Uterus (tissue), 4 donors: ENCODE results near the gene PCED1B. TPM values are rescaled to one million over a fixed set of nuclear protein-coding genes. Genes with fewer than 3 reads are reported as not detected.

ENCODE experiments used
- DNase-seq, 2 donors: peaks; one replicate each; pipeline ENCODE4 v3.0.0-alpha.2; 2019 to 2020
- H3K27ac ChIP-seq, 2 donors: fragments of 200-600 bp; sonication (generic); 1 replicate in 1 of 2; 2 replicates in 1 of 2; pipeline ENCODE4 v1.5.1; 2016 to 2018
- H3K27me3 ChIP-seq, 2 donors: fragments of 200-600 bp; sonication (generic); one replicate each; pipeline ENCODE4 v1.5.1; 2018 to 2019; ENCODE audit warnings: control low read depth in 1 of 2
- H3K36me3 ChIP-seq, 2 donors: fragments of 200-600 bp; sonication (generic); one replicate each; pipeline ENCODE4 v1.5.1; 2019; ENCODE audit warnings: control low read depth in 1 of 2
- H3K4me1 ChIP-seq, 2 donors: fragments of 200-600 bp; sonication (generic); one replicate each; pipeline ENCODE4 v1.5.1; 2018 to 2019; ENCODE audit warnings: control low read depth in 1 of 2
- H3K4me3 ChIP-seq, 2 donors: fragments of 200-600 bp; sonication (generic); 1 replicate in 1 of 2; 2 replicates in 1 of 2; pipeline ENCODE4 v1.5.1; 2018 to 2019; ENCODE audit warnings: mild to moderate bottlenecking in 1 of 2
- H3K9me3 ChIP-seq, 2 donors: fragments of 200-600 bp; sonication (generic); one replicate each; pipeline ENCODE4 v1.5.1; 2019; ENCODE audit warnings: control low read depth in 1 of 2
- CTCF ChIP-seq, 4 experiments: fragments of 200-600 bp in 2 of 4; fragments of 450-650 bp in 2 of 4; sonication (generic) in 2 of 4; IDR thresholded peaks; one replicate each; pipeline ENCODE4 v1.5.1; 2016 to 2019; ENCODE audit warnings: antibody characterized with exemption in 4 of 4, mild to moderate bottlenecking in 2 of 4, moderate library complexity in 1 of 4
- POLR2A ChIP-seq, 2 donors: fragments of 450-650 bp; IDR thresholded peaks; one replicate each; pipeline ENCODE4 v1.6.1; 2016; ENCODE audit warnings: antibody characterized with exemption in 2 of 2, mild to moderate bottlenecking in 1 of 2, moderate library complexity in 1 of 2
- intact Hi-C: fragments of 100-400 bp; cut with DNase I; formaldehyde crosslinking; loops from one replicate; pipeline ENCODE4 v1.15.1; 2023; ENCODE audit warnings: low total_unique reads
- total RNA-seq, 4 donors: library from RNA; depleted of rRNA in 3 of 4; stranded (reverse); fragments of >200 nt in 3 of 4; gene quantifications; one replicate each; pipeline versions ENCODE4 v1.1.0 to v1.2.4, GENCODE V29; 2014 to 2023
- donor health status: DM: yes; HTN: yes; CAD: no.

Gene PCED1B
- total RNA-seq, 4 donors from 2014 or later: 1.0 to 46.6 (median 13.0) TPM

- no peak for TF ChIP-seq POLR2A (IDR thresholded peaks at IDR 0.05)
- TF ChIP-seq CTCF (IDR thresholded peaks at IDR 0.05): no peak
Observed at GRCh38 chr12:47067771-47068431, 11.5 kb upstream of the PCED1B start.

GRCh38 chr12:47068539-47068938 lies 10.9 kb upstream of the PCED1B start:
- Histone ChIP-seq H3K27me3 (no peaks in the 10 kb centered on the region), H3K36me3 (no peaks in the 10 kb centered on the region), H3K9me3 (no peaks in the 10 kb centered on the region), H3K4me3 (no peak overlapping the region), H3K27ac (peak overlapping the region; percentile 46 to 47), H3K4me1 (peaks cover 0 to 6% of the 10 kb centered on the region in 2 donors)
- intact Hi-C loops: no loop called here
- no peak for DNase-seq
- TF ChIP-seq POLR2A (IDR thresholded peaks at IDR 0.05): no peak
- no peak for TF ChIP-seq CTCF (IDR thresholded peaks at IDR 0.05)

More at GRCh38 chr12:47067771-47068431, 11.5 kb upstream of the PCED1B start:
- H3K4me1 ChIP-seq: peaks cover 0 to 6% of the 10 kb centered on the region in 2 donors
- peak overlapping the region; percentile 46 to 47 for H3K27ac ChIP-seq
- H3K36me3 ChIP-seq: no peaks in the 10 kb centered on the region
- DNase-seq: no peak
- no peaks in the 10 kb centered on the region for H3K27me3 ChIP-seq
- no peaks in the 10 kb centered on the region for H3K9me3 ChIP-seq
- intact Hi-C loops: no loop called here
- no peak overlapping the region for H3K4me3 ChIP-seq

- Histone ChIP-seq H3K27ac (peak overlapping the region in 1 of 2 donors; percentile 7), H3K36me3 (no peaks in the 10 kb centered on the region), H3K9me3 (no peaks in the 10 kb centered on the region), H3K4me3 (no peak overlapping the region), H3K4me1 (peaks cover 0 to 6% of the 10 kb centered on the region in 2 donors), H3K27me3 (no peaks in the 10 kb centered on the region)
- intact Hi-C loops: no loop called here
- DNase-seq: no peak
- TF ChIP-seq CTCF (IDR thresholded peaks at IDR 0.05) (no peak), POLR2A (IDR thresholded peaks at IDR 0.05) (no peak)
Observed at GRCh38 chr12:47070310-47070709, 9.1 kb upstream of the PCED1B start.

- intact Hi-C loops: no loop called here
Observed at GRCh38 chr12:47071241-47071852, 8.1 kb upstream of the PCED1B start.

More at GRCh38 chr12:47071241-47071852, 8.1 kb upstream of the PCED1B start:
- Histone ChIP-seq H3K4me1 (peaks cover 0 to under 1% of the 10 kb centered on the region in 2 donors), H3K27ac (no peak overlapping the region), H3K27me3 (no peaks in the 10 kb centered on the region), H3K4me3 (no peak overlapping the region), H3K36me3 (no peaks in the 10 kb centered on the region), H3K9me3 (no peaks in the 10 kb centered on the region)
- no peak for DNase-seq
- no peak for TF ChIP-seq POLR2A (IDR thresholded peaks at IDR 0.05)
- TF ChIP-seq CTCF (IDR thresholded peaks at IDR 0.05): peak in 1 of 4 experiments; percentile 13
